GM18868 (cell line): Measurements from ENCODE around the gene ADAT2.

Experiments
- ATAC-seq: cut with Tn5 transposase; IDR thresholded peaks from one replicate; pipeline ENCODE4 v1.9.1; 2021; ENCODE audit warnings: mild to moderate bottlenecking, moderate library complexity; ENCODE audit not compliant: unreplicated experiment

Gene ADAT2

GRCh38 chr6:143399176-143399575 is 51.3 kb downstream of the ADAT2 start:
- no peak for ATAC-seq

GRCh38 chr6:143397227-143398222 is 53.0 kb downstream of the ADAT2 start:
- ATAC-seq: no peak

- no peak for ATAC-seq
Observed at GRCh38 chr6:143396497-143397226, 53.8 kb downstream of the ADAT2 start.

GRCh38 chr6:143395699-143396098 is 54.8 kb downstream of the ADAT2 start:
- ATAC-seq: no peak

GRCh38 chr6:143394389-143394788 is 56.1 kb downstream of the ADAT2 start:
- ATAC-seq: no peak

- ATAC-seq: peak; percentile 51
Observed at GRCh38 chr6:143390278-143390677, 60.2 kb downstream of the ADAT2 start.

GRCh38 chr6:143385636-143386035 is 64.9 kb downstream of the ADAT2 start:
- ATAC-seq: no peak

GRCh38 chr6:143376861-143377260 is 73.6 kb downstream of the ADAT2 start:
- no peak for ATAC-seq

- ATAC-seq: no peak
Observed at GRCh38 chr6:143376375-143376774, 74.1 kb downstream of the ADAT2 start.

GRCh38 chr6:143375022-143375585 is 75.4 kb downstream of the ADAT2 start:
- peak; percentile 47 for ATAC-seq

- no peak for ATAC-seq
Observed at GRCh38 chr6:143374014-143374413, 76.5 kb downstream of the ADAT2 start.
